ENCODE data around the gene HLA-DPB1.

DNA sequence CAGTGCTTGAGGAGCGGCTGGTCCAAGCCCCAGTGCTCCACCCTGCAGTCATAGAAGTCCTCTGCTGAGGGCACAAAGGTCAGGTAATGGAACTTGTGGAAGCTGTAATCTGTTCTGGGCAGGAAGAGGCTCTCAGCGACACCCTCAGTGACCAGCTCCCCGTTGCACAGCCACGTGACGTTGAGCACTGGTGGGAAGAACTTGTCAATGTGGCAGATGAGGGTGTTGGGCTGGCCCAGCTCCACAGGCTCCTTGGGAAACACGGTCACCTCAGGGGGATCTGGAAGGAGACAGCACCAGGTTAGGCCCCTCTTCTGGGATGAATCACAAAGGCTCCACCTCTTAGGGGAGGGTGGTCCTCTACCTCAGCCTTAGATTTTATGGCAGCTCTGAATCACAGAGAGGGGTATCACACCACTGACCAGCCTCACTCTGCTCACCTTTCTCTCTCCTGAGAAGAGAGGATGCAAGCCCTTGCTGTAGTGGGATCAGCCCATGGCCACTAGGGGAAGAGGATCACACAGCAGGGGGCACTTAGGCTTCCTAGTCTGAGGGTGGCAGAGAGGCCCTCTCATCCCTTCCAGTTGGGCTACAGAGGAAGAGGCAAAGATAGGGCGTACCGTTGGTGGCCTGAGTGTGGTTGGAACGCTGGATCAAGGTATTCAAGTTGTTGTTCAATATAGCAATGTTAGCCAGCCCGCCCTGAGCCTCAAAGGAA, 6.6 kb upstream of the HLA-DPB1 start:
- TF ChIP-seq, protein P1, sequence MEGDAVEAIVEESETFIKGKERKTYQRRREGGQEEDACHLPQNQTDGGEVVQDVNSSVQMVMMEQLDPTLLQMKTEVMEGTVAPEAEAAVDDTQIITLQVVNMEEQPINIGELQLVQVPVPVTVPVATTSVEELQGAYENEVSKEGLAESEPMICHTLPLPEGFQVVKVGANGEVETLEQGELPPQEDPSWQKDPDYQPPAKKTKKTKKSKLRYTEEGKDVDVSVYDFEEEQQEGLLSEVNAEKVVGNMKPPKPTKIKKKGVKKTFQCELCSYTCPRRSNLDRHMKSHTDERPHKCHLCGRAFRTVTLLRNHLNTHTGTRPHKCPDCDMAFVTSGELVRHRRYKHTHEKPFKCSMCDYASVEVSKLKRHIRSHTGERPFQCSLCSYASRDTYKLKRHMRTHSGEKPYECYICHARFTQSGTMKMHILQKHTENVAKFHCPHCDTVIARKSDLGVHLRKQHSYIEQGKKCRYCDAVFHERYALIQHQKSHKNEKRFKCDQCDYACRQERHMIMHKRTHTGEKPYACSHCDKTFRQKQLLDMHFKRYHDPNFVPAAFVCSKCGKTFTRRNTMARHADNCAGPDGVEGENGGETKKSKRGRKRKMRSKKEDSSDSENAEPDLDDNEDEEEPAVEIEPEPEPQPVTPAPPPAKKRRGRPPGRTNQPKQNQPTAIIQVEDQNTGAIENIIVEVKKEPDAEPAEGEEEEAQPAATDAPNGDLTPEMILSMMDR (IDR thresholded peaks at IDR 0.05; ENCODE audit: low read depth, low read length) = no peak
- TF ChIP-seq EZH2phosphoT487 (IDR thresholded peaks at IDR 0.05; ENCODE audit: low read depth) = no peak

All from OCI-LY3 (cell line).